ENCODE data around the gene ACSF3. TPM values are rescaled to one million over a fixed set of nuclear protein-coding genes. Genes with fewer than 3 reads are reported as not detected.

Gene ACSF3
- total and polyA plus RNA-seq, 2 donors (not counting 1 experiment from before 2014, with no cell fraction given), result 45.2 to 113 TPM

- no peak overlapping the region for H3K4me3 Mint-ChIP-seq
- Histone ChIP-seq H3K36me3 (replicated peaks in 1 of 2; ENCODE audit: control extremely low read depth in 1 of 2, control insufficient read depth in 1 of 2, extremely low read depth in 1 of 2, insufficient read depth in 2 of 2, low read length in 1 of 2) (peaks cover 0 to 41% of the 10 kb centered on the region in 2 experiments), H3K9ac (ENCODE audit: low read length) (no peak overlapping the region), H3K27me3 (replicated peaks in 1 of 4; ENCODE audit: control extremely low read depth in 1 of 4, control insufficient read depth in 3 of 4, insufficient read depth in 4 of 4, low read length in 3 of 4) (no peaks in the 10 kb centered on the region), H2AFZ (ENCODE audit: insufficient read depth, low read depth, low read length, poor library complexity, severe bottlenecking) (no peak overlapping the region), H3K27ac (ENCODE audit: low read length in 2 of 2) (no peak overlapping the region), H3K4me1 (ENCODE audit: control insufficient read depth in 2 of 2, insufficient read depth in 2 of 2, low read length in 2 of 2) (peaks cover 15 to 17% of the 10 kb centered on the region in 2 donors), H3K79me2 (ENCODE audit: control insufficient read depth, insufficient read depth, low read length) (no peaks in the 10 kb centered on the region), H3K9me3 (ENCODE audit: control extremely low read depth in 1 of 3, control insufficient read depth in 2 of 3, insufficient read depth in 1 of 3, low read length in 2 of 3) (peaks cover 0 to 3% (median 0%) of the 10 kb centered on the region in 3 donors), H3K4me2 (replicated peaks; ENCODE audit: low read depth, low read length, poor library complexity, severe bottlenecking) (peak overlapping the region; percentile 58), H3K4me3 (ENCODE audit: control extremely low read depth in 1 of 5, extremely low read depth in 1 of 5, insufficient read depth in 1 of 5, low read depth in 2 of 5, low read length in 4 of 5) (no peak overlapping the region), H4K20me1 (ENCODE audit: control insufficient read depth, insufficient read depth, low read length, poor library complexity, severe bottlenecking) (no peaks in the 10 kb centered on the region)
- peaks cover 3% of the 10 kb centered on the region for H3K9me3 Mint-ChIP-seq (ENCODE audit: insufficient read depth)
- TF ChIP-seq CTCF (IDR thresholded peaks at IDR 0.05) (no peak), EZH2 (IDR thresholded peaks at IDR 0.05; ENCODE audit: borderline replicate concordance, insufficient read depth, low read depth, low read length, poor library complexity, severe bottlenecking) (no peak)
- H3K27ac Mint-ChIP-seq, result peak overlapping the region; percentile 50
- no peaks in the 10 kb centered on the region for H3K27me3 Mint-ChIP-seq
- 90% methylated on average over 25 of the region's 25 CpGs for WGBS (ENCODE audit: insufficient coverage)
- DNase-seq (no peak), ATAC-seq (ENCODE audit: low read depth) (no peak)
- CTCF ChIA-PET, result interaction anchor here (1.0 kb wide), 2 partner anchors 9 to 187 kb away, joined by 3 to 4 read pairs; no protein-coding TSS in a partner anchor
- POLR2A ChIA-PET, result no interaction called here
- intact Hi-C loops (cut with micrococcal nuclease), result no loop called here
- H3K4me1 Mint-ChIP-seq, result peaks cover 25% of the 10 kb centered on the region
These were observed 29.6 kb downstream of the ACSF3 start for GRCh38 chr16:89123001-89123830.

GRCh38 chr16:89123831-89124100 lies 30.1 kb downstream of the ACSF3 start:
- no peaks in the 10 kb centered on the region for H3K79me2 ChIP-seq (ENCODE audit: control insufficient read depth, insufficient read depth, low read length)
- no peaks in the 10 kb centered on the region for H3K27me3 ChIP-seq (replicated peaks in 1 of 4; ENCODE audit: control extremely low read depth in 1 of 4, control insufficient read depth in 3 of 4, insufficient read depth in 4 of 4, low read length in 3 of 4)
- H3K9ac ChIP-seq (ENCODE audit: low read length), result no peak overlapping the region
- ATAC-seq (ENCODE audit: low read depth) (no peak), DNase-seq (no peak)
- no peaks in the 10 kb centered on the region for H4K20me1 ChIP-seq (ENCODE audit: control insufficient read depth, insufficient read depth, low read length, poor library complexity, severe bottlenecking)
- peaks cover 0 to 3% (median 0%) of the 10 kb centered on the region in 3 donors for H3K9me3 ChIP-seq (ENCODE audit: control extremely low read depth in 1 of 3, control insufficient read depth in 2 of 3, insufficient read depth in 1 of 3, low read length in 2 of 3)
- H3K36me3 ChIP-seq (replicated peaks in 1 of 2; ENCODE audit: control extremely low read depth in 1 of 2, control insufficient read depth in 1 of 2, extremely low read depth in 1 of 2, insufficient read depth in 2 of 2, low read length in 1 of 2), result peaks cover 0 to 35% of the 10 kb centered on the region in 2 experiments
- Mint-ChIP-seq H3K27me3 (no peaks in the 10 kb centered on the region), H3K9me3 (ENCODE audit: insufficient read depth) (peaks cover 3% of the 10 kb centered on the region), H3K27ac (peak overlapping the region; percentile 37), H3K4me3 (peak overlapping the region; percentile 23), H3K4me1 (peaks cover 25% of the 10 kb centered on the region)
- ChIA-PET POLR2A (no interaction called here), CTCF (no interaction called here)
- H3K4me2 ChIP-seq (replicated peaks; ENCODE audit: low read depth, low read length, poor library complexity, severe bottlenecking), result no peak overlapping the region
- intact Hi-C loops (cut with micrococcal nuclease), result no loop called here
- TF ChIP-seq EZH2 (IDR thresholded peaks at IDR 0.05; ENCODE audit: borderline replicate concordance, insufficient read depth, low read depth, low read length, poor library complexity, severe bottlenecking) (no peak), CTCF (IDR thresholded peaks at IDR 0.05) (no peak)
- WGBS (ENCODE audit: insufficient coverage), result 96% methylated on average over 12 of the region's 12 CpGs
- peaks cover 12 to 17% of the 10 kb centered on the region in 2 donors for H3K4me1 ChIP-seq (ENCODE audit: control insufficient read depth in 2 of 2, insufficient read depth in 2 of 2, low read length in 2 of 2)
- H3K27ac ChIP-seq (ENCODE audit: low read length in 2 of 2), result no peak overlapping the region
- no peak overlapping the region for H2AFZ ChIP-seq (ENCODE audit: insufficient read depth, low read depth, low read length, poor library complexity, severe bottlenecking)
- H3K4me3 ChIP-seq (ENCODE audit: control extremely low read depth in 1 of 5, extremely low read depth in 1 of 5, insufficient read depth in 1 of 5, low read depth in 2 of 5, low read length in 4 of 5), result no peak overlapping the region

Measured in B cell (primary cell).